CD14-positive monocyte (primary cell): ENCODE measurements around the gene C9orf72. TPM values are rescaled to one million over a fixed set of nuclear protein-coding genes. Genes with fewer than 3 reads are reported as not detected.
A peak's percentile ranks its signal among the peaks of the same experiment; 100 is the strongest.

Experiments
- DNase-seq, 3 donors: peaks; one replicate each; pipeline ENCODE4 v3.0.0-alpha.2; 2011 to 2022
- H2AFZ ChIP-seq: 2 replicates; pipeline ENCODE4 v1.6.0; 2012; ENCODE audit warnings: mild to moderate bottlenecking, low read depth, low read length, inconsistent platforms; ENCODE audit not compliant: insufficient read depth, poor library complexity, severe bottlenecking
- H3K27ac ChIP-seq, 2 donors: 1 replicate in 1 of 2; 2 replicates in 1 of 2; pipeline ENCODE4 v1.5.1; 2012 to 2013; ENCODE audit warnings: low read length in 2 of 2, control low read depth in 1 of 2, inconsistent platforms in 1 of 2, low read depth in 1 of 2, mild to moderate bottlenecking in 1 of 2
- H3K27me3 ChIP-seq, 2 donors: one replicate each; pipeline versions ENCODE4 v1.6.0 to v1.6.1; 2011 to 2013; ENCODE audit warnings: low read length in 2 of 2; ENCODE audit not compliant: control insufficient read depth in 2 of 2, insufficient read depth in 2 of 2
- H3K36me3 ChIP-seq, 2 donors: replicated peaks in 1 of 2; 1 replicate in 1 of 2; 2 replicates in 1 of 2; pipeline versions ENCODE4 v1.5.1 to v1.6.1; 2012 to 2013; ENCODE audit warnings: low read length in 2 of 2, control low read depth in 1 of 2, inconsistent platforms in 1 of 2, mild to moderate bottlenecking in 1 of 2; ENCODE audit not compliant: insufficient read depth in 2 of 2, control insufficient read depth in 1 of 2
- H3K4me1 ChIP-seq, 2 donors: 1 replicate in 1 of 2; 2 replicates in 1 of 2; pipeline versions ENCODE4 v1.5.1 to v1.6.1; 2012 to 2013; ENCODE audit warnings: low read length in 2 of 2, control low read depth in 1 of 2, inconsistent platforms in 1 of 2, mild to moderate bottlenecking in 1 of 2, moderate library complexity in 1 of 2; ENCODE audit not compliant: insufficient read depth in 2 of 2, control insufficient read depth in 1 of 2
- H3K4me2 ChIP-seq: replicated peaks from 2 replicates; pipeline ENCODE3; 2012; ENCODE audit warnings: low read length, moderate library complexity, mild to moderate bottlenecking; ENCODE audit not compliant: poor library complexity, severe bottlenecking; ENCODE audit errors: extremely low read depth
- H3K4me3 ChIP-seq, 3 experiments: fragments of 200-600 bp in 1 of 3; sonication (generic) in 1 of 3; replicated peaks in 1 of 3; 1 replicate in 2 of 3; 2 replicates in 1 of 3; pipeline ENCODE4 v1.5.1; 2011 to 2013; ENCODE audit warnings: low read length in 3 of 3, mild to moderate bottlenecking in 3 of 3, control low read depth in 2 of 3, low read depth in 2 of 3, inconsistent platforms in 1 of 3, moderate library complexity in 1 of 3
- H3K79me2 ChIP-seq: 2 replicates; pipeline ENCODE4 v1.6.0; 2012; ENCODE audit warnings: mild to moderate bottlenecking, control low read depth, inconsistent platforms, low read length, moderate library complexity; ENCODE audit not compliant: insufficient read depth
- H3K9ac ChIP-seq: 2 replicates; pipeline ENCODE4 v1.6.0; 2017; ENCODE audit warnings: low read length, mild to moderate bottlenecking; ENCODE audit not compliant: insufficient read depth, poor library complexity, severe bottlenecking
- H3K9me3 ChIP-seq, 2 donors: replicated peaks in 1 of 2; 1 replicate in 1 of 2; 2 replicates in 1 of 2; pipeline versions ENCODE4 v1.5.1 to v1.6.1; 2012 to 2013; ENCODE audit warnings: low read length in 2 of 2, control low read depth in 1 of 2; ENCODE audit not compliant: control insufficient read depth in 1 of 2, insufficient read depth in 1 of 2
- H4K20me1 ChIP-seq: 2 replicates; pipeline ENCODE4 v1.6.0; 2012; ENCODE audit warnings: mild to moderate bottlenecking, low read length, control low read depth, moderate library complexity; ENCODE audit not compliant: insufficient read depth
- H3K27ac Mint-ChIP-seq, 7 donors: one replicate each; pipeline ENCODE4 v1.8.0; 2020; ENCODE audit warnings: mild to moderate bottlenecking in 7 of 7, mixed read lengths in 7 of 7, moderate library complexity in 6 of 7, inconsistent platforms in 2 of 7
- H3K27me3 Mint-ChIP-seq, 3 donors: one replicate each; pipeline ENCODE4 v1.8.0; 2021 to 2022; ENCODE audit warnings: low read depth in 3 of 3, mild to moderate bottlenecking in 3 of 3, mixed read lengths in 3 of 3, moderate library complexity in 3 of 3, inconsistent platforms in 1 of 3
- H3K36me3 Mint-ChIP-seq, 2 donors: one replicate each; pipeline ENCODE4 v1.8.0; 2020; ENCODE audit warnings: mixed read lengths in 2 of 2, inconsistent platforms in 1 of 2, mild to moderate bottlenecking in 1 of 2
- H3K4me1 Mint-ChIP-seq: one replicate; pipeline ENCODE4 v1.8.0; 2020; ENCODE audit warnings: mild to moderate bottlenecking, mixed read lengths
- H3K4me3 Mint-ChIP-seq, 2 donors: one replicate each; pipeline ENCODE4 v1.8.0; 2020; ENCODE audit warnings: mild to moderate bottlenecking in 2 of 2, mixed read lengths in 2 of 2, moderate library complexity in 1 of 2
- H3K9me3 Mint-ChIP-seq, 7 donors: one replicate each; pipeline ENCODE4 v1.8.0; 2020 to 2022; ENCODE audit warnings: mixed read lengths in 7 of 7, mild to moderate bottlenecking in 6 of 7, moderate library complexity in 6 of 7, inconsistent platforms in 2 of 7
- WGBS: methylation state at CpG from one replicate; pipeline ENCODE4 v1.1.5; 2013; ENCODE audit warnings: missing lambda C conversion rate; ENCODE audit not compliant: insufficient coverage; 5-methylcytosine and 5-hydroxymethylcytosine counted together
- intact Hi-C, 2 donors: fragments of 100-400 bp; cut with micrococcal nuclease; formaldehyde crosslinking; loops; one replicate each; pipeline versions ENCODE4 v1.15.0 to v1.15.1; 2023
- polyA plus RNA-seq, 3 donors: library from polyadenylated mRNA; depleted of rRNA in 1 of 3; unstranded in 2 of 3; stranded (reverse) in 1 of 3; fragments of 300-500 nt in 2 of 3; fragments of >200 nt in 1 of 3; fragmentation: Illumina TruSeq in 2 of 3; gene quantifications; 1 replicate in 2 of 3; 2 replicates in 1 of 3; pipeline ENCODE4 v1.2.3, GENCODE V29; 2012 to 2021
- TF ChIP-seq, protein P1 (sequence below): fragments of 200-600 bp; IDR thresholded peaks from one replicate; pipeline ENCODE4 v1.8.0; 2022; ENCODE audit warnings: antibody characterized with exemption, mild to moderate bottlenecking

C9orf72 gene
- polyA plus RNA-seq, 3 donors, result 105 to 142 (median 128) TPM

DNA sequence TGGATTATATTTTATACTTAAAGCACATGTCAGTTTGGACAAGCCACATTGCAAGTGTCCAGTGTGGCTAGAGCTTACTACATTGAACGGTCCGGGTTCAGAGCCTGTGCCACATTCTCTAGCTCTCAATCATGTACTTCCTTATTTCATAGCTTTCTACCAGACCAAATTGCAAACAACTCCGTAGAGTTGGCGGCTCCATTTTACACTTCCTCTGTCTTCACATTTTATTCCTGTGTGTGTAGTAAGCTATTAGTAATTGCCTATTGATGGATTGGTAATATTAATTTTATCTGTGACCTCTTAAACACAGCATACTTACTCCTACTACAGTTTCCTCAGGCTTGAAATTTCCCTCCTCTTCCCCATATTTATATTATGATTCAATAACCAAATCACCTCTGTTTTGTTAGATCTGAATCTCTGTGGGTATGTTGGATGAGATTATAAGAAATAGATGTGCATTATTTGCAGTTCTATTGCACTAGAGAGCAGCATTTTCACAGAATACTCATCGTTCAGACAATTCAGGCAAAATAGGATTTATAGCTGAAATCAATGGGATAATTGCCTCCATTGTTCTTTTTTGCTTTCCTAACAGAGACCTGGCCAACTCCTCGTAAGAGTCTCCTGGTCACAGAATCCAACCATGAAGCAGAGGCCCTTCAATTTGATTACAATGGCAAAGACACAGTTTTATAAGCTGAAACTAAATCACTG lies 29.0 kb upstream of the C9orf72 start:
- Mint-ChIP-seq H3K36me3 (peaks cover 2 to 6% of the 10 kb centered on the region in 2 donors), H3K4me3 (no peak overlapping the region), H3K27ac (peak overlapping the region; percentile 96 to 99 (median 98)), H3K4me1 (peaks cover 48% of the 10 kb centered on the region), H3K27me3 (no peaks in the 10 kb centered on the region), H3K9me3 (peaks cover 0 to 4% (median 2%) of the 10 kb centered on the region in 7 donors)
- TF ChIP-seq, protein P1, sequence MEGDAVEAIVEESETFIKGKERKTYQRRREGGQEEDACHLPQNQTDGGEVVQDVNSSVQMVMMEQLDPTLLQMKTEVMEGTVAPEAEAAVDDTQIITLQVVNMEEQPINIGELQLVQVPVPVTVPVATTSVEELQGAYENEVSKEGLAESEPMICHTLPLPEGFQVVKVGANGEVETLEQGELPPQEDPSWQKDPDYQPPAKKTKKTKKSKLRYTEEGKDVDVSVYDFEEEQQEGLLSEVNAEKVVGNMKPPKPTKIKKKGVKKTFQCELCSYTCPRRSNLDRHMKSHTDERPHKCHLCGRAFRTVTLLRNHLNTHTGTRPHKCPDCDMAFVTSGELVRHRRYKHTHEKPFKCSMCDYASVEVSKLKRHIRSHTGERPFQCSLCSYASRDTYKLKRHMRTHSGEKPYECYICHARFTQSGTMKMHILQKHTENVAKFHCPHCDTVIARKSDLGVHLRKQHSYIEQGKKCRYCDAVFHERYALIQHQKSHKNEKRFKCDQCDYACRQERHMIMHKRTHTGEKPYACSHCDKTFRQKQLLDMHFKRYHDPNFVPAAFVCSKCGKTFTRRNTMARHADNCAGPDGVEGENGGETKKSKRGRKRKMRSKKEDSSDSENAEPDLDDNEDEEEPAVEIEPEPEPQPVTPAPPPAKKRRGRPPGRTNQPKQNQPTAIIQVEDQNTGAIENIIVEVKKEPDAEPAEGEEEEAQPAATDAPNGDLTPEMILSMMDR, result no peak
- no peak overlapping the region for H3K9ac ChIP-seq
- H4K20me1 ChIP-seq, result no peaks in the 10 kb centered on the region
- H3K4me1 ChIP-seq, result peaks cover 48 to 51% of the 10 kb centered on the region in 2 donors
- no peaks in the 10 kb centered on the region for H3K27me3 ChIP-seq
- peak overlapping the region in 1 of 3 experiments; percentile 41 for H3K4me3 ChIP-seq
- H3K4me2 ChIP-seq, result peak overlapping the region; percentile 42
- intact Hi-C loops, result no loop called here
- H2AFZ ChIP-seq, result peak overlapping the region; percentile 27
- H3K79me2 ChIP-seq, result no peaks in the 10 kb centered on the region
- H3K36me3 ChIP-seq, result no peaks in the 10 kb centered on the region
- peak overlapping the region; percentile 31 to 87 for H3K27ac ChIP-seq
- DNase-seq, result peak in 2 of 3 donors; percentile 70 to 81
- H3K9me3 ChIP-seq, result no peaks in the 10 kb centered on the region
- WGBS, result no CpG with 5 or more reads among the region's 6 CpGs

DNA sequence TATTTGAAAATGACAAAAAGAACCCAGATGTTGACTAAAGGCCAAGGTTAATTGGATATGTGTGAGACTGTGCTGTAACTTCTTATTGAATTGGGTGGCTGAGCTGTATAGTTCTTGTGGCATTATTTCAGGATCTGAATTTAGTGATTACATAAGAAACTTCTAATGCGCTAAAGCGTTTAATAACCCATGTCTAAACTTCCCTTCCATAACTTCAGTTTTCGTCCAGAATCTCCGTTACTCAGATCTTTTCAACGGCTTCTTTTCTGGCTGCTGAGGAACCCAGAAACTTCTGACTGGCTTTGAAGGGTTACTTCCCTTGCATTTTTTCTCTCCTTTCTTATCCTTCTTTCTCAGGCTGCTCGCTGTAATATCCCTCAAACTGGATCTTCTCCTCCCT lies 28.1 kb upstream of the C9orf72 start:
- intact Hi-C loops, result no loop called here
- H3K36me3 Mint-ChIP-seq, result peaks cover 1 to 6% of the 10 kb centered on the region in 2 donors
- WGBS, result 1% methylated on average over 6 of the region's 6 CpGs
- H3K4me3 Mint-ChIP-seq, result peak overlapping the region; percentile 4 to 79
- Histone ChIP-seq H3K27ac (peak overlapping the region; percentile 31 to 87), H3K4me1 (peaks cover 48 to 51% of the 10 kb centered on the region in 2 donors), H3K9ac (no peak overlapping the region), H4K20me1 (no peaks in the 10 kb centered on the region), H3K36me3 (no peaks in the 10 kb centered on the region), H3K4me2 (peak overlapping the region; percentile 42), H2AFZ (no peak overlapping the region), H3K4me3 (peak overlapping the region in 1 of 3 experiments; percentile 41), H3K9me3 (no peaks in the 10 kb centered on the region), H3K79me2 (no peaks in the 10 kb centered on the region), H3K27me3 (no peaks in the 10 kb centered on the region)
- peak overlapping the region; percentile 96 to 99 (median 98) for H3K27ac Mint-ChIP-seq
- TF ChIP-seq, protein P1, result no peak
- peak in 2 of 3 donors; percentile 56 to 69 for DNase-seq
- H3K9me3 Mint-ChIP-seq, result peaks cover 0 to 2% (median 0%) of the 10 kb centered on the region in 7 donors
- peaks cover 50% of the 10 kb centered on the region for H3K4me1 Mint-ChIP-seq
- H3K27me3 Mint-ChIP-seq, result no peaks in the 10 kb centered on the region
